HG03432 (cell line): Measurements from ENCODE around the gene NHEJ1.

Source experiments
- ATAC-seq: cut with Tn5 transposase; IDR thresholded peaks from one replicate; pipeline ENCODE4 v1.9.1; 2021; ENCODE audit warnings: mild to moderate bottlenecking, moderate library complexity; ENCODE audit not compliant: unreplicated experiment

The NHEJ1 gene

GRCh38 chr2:219031005-219031738 lies 129.4 kb downstream of the NHEJ1 start:
- no peak for ATAC-seq

- ATAC-seq = no peak
Measured at GRCh38 chr2:219030177-219030940, 130.3 kb downstream of the NHEJ1 start.

GRCh38 chr2:219029829-219030165 lies 130.8 kb downstream of the NHEJ1 start:
- ATAC-seq = peak; percentile 86

GRCh38 chr2:219028996-219029828 lies 131.4 kb downstream of the NHEJ1 start:
- ATAC-seq = peak; percentile 14

- no peak for ATAC-seq
Measured at GRCh38 chr2:219028141-219028540, 132.5 kb downstream of the NHEJ1 start.

GRCh38 chr2:219027511-219028055 lies 133.0 kb downstream of the NHEJ1 start:
- ATAC-seq = no peak

- ATAC-seq = no peak
Measured at GRCh38 chr2:219026946-219027345, 133.7 kb downstream of the NHEJ1 start.

- no peak for ATAC-seq
Measured at GRCh38 chr2:219025637-219026585, 134.7 kb downstream of the NHEJ1 start.
